ENCODE measurements around the gene ACOXL. TPM values are rescaled to one million over a fixed set of nuclear protein-coding genes. Genes with fewer than 3 reads are reported as not detected.

The ACOXL gene
- total RNA-seq, 1 donor from 2014 or later: 52.7 TPM

DNA sequence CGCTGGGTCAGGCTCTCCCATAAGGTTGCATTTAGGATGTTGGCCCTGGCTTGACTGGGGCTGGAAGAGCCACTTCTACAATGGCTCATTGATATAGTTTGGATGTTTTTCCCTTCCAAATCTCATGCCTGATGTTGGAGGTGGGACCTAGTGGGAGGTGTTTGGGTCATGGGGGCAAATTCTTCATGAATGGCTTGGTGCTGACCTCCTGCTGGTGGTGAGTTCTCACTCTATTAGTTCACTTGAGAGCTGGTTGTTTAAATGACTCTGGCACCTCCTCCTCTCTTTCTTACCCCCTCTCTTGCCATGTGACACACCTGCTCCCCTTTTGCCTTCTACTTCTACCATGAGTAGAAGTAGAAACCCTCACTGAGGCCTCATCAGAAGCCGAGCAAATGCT lies 20.5 kb downstream of the ACOXL start:
- no peak for DNase-seq (ENCODE audit: low spot score)

DNA sequence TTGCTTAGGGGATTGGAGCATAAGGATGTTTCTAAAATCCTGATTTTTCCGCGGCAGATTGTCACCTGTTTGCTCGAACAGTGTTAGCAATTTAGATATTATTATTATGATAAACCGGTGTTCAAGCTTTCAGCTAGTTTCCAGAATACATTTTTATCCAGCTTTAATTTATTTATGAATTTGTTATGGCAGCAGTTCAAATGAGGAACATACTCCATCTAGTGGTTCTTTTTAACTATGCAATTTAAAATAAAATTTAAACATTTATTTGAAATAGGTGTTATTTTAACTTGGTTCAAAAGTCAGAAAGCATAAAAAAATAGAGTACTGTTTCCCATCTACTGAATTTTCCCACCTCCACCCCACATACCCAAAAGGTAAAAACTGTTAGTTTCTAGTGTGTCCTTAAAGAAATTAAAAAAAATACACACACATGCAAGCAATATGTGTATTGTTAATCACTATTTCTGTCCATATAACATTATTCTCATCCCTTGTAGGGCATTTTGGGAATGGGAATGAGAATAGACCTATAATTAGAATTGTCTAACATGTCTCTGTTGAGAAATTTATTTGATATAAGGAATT lies 23.2 kb downstream of the ACOXL start:
- no peak for DNase-seq (ENCODE audit: low spot score)

DNA sequence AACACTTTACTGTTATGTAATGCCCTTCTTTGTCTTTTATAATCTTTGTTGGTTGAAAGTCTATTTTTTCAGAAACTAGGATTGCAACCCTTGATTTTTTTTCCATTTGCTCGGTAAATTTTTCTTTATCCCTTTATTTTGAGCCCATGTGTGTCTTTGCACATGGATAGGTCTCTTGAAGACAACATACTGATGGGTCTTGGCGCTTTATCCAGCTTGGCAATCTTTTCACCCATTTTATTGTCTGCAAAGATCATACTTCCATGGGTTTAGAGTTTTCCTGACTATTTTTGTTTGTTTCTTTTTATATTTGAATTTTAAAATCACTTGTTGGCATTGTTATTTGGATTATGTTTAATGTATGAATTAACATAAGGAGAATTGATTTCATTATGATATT lies 27.0 kb downstream of the ACOXL start:
- DNase-seq (ENCODE audit: low spot score): no peak

DNA sequence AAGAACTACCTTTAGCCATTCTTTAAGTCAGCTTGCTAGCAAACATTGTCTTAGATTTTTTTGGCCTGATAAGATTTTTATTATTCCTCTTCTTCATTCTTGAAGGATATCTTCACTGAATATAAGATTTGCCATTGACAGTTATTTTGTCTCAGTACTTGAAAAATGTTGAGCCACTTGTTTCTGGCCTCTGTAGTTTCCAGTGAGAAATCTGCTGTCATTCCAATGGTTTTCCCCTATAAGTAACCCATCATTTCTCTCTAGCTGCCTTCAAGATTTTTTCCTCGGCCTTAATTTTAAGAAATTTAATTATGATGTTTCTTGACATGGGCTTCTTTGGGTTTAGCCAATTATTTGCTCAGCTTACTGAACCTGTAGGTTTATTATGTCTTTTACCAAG lies 32.6 kb downstream of the ACOXL start:
- no peak for DNase-seq (ENCODE audit: low spot score)

DNA sequence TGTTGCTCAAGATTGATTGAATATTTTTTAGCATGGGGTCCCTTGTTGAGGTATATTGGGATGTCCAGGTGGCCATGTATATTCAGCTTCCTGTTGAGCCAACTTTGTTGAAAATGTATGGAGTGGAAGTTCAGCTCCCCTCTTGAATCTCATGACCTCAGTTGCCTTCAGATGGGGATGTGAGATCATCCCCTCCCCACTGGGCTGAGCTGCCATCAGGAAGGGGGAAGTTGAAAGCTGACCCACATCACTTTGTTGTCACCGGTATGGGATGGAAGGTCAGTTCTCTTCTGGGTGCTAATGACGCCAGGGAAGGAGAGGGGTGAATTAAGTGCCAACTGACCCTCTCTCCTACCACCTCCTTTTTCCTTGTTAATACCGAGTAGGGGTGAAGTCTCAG lies 33.9 kb downstream of the ACOXL start:
- no peak for DNase-seq (ENCODE audit: low spot score)

DNA sequence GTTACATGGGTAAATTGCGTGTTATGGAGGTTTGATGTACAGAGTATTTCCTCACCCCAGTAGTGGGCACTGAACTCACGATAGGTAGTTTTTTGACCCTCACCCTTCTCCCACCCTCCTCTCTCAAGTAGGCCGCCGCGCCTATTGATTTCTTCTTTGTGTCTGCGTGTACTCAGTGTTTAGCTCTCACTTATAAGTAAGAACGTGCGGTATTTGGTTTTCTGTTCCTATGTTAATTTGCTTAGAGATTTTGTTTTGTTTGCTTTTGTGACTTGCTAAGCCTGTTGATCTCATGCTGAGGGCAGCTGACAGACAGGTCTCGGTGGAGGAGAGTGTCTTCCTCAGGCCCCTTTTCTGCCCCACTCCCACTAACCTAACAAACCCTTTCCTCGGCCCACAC lies 36.2 kb downstream of the ACOXL start:
- DNase-seq (ENCODE audit: low spot score): no peak

DNA sequence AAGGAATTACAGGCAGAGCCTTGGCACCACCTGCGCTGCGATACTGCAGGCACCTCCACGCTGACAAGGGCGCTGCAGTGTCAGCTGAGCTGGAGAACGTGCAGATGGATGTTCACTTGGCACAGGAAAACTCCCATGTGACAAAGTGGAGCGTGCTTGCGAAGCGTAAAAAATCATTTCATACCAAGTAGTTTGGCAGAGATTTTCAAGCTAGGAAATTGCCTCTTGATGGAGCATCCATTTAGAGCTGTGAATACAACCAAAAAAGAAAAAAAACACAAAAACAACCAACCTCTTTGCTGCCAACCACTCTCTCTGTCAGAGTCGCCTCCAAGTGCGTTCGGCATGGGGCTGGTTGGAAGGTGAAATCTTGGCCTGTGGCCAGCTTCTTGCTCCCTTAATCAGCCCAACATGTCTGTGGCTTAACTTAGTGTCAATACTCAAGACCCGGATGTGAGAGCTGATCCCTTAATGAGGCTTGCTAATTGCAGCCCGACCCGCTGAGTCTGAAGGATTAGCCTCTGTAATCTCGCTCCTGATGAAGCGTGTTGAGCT lies 38.1 kb downstream of the ACOXL start:
- no peak for DNase-seq (ENCODE audit: low spot score)

DNA sequence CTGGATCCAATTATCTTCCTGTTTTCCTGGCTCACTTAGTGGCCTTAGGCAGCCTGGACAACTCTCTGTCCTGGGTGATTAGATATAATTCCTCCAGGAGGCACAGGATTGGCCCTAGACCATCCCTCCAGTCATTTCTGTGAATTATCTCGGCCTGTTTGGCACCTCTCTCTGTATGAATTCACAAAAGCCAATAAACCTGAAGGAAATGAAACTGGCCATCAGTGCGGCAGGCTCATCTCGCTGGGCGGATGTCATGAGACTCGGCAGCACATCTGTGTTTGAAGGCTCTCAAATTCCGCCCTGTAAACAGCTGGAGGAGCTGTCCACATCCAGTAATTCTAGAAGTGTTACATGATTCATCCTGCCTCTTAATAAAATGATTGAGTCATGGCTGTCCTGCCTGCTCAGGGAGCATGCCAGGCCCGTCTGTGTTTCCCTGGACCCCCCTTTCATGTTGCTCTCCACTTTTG lies 38.6 kb downstream of the ACOXL start:
- DNase-seq (ENCODE audit: low spot score): no peak

DNA sequence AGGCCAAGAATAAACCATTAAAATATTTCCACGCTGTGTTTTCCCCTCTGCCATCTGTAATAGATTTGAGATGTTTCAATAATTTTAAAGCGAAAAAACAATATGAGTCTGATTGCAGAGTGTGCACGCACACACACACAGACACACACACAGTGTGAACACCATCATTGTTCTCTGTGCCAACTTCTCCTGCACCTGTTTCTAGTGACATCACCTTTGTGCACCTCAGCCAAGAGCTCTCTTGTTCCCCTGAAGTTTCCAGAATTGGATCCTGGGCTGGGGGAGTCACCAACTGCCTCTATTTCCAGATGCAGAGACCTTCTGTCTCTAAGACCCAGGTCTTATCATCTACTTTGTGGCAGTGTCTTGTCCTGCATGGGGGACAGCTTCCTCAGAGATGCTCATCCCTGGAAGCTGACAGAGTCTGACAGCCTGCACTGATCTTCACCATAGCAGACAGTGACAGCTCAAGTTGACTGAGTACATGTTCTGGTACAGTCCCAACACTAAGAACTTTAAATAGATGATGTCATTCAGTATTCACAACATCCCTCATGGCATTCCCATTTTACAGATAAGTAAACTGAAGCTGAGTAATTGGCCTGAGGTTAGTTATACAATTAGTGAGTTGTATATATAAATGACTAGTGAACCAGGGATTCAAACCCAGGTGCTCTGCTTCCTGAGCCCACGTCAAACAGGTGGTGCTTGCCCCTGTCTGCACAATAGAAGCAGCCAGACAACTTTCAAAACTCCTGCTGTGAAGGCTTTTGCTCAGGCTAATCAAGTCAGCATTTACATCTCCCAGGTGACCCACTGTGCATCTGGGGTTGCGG lies 39.4 kb downstream of the ACOXL start:
- DNase-seq (ENCODE audit: low spot score): no peak

DNA sequence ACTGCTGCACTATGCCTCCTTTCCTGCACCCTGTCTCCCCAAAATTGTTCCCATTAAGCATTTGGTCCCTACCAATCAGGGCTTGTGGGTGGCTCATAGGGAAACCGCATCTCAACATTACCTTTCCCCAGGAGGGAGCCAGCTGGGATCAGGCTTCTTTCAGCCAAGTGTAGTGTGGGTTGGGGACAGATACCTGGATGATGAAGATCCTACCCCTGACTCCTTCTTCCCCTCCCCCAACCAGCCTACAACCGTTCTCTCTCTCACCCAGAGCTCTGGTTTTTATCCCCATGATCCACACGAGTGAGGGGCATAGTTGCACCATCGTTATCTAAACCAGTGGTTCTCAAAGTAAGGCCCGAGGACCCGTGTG lies 40.0 kb downstream of the ACOXL start:
- DNase-seq (ENCODE audit: low spot score): no peak

DNA sequence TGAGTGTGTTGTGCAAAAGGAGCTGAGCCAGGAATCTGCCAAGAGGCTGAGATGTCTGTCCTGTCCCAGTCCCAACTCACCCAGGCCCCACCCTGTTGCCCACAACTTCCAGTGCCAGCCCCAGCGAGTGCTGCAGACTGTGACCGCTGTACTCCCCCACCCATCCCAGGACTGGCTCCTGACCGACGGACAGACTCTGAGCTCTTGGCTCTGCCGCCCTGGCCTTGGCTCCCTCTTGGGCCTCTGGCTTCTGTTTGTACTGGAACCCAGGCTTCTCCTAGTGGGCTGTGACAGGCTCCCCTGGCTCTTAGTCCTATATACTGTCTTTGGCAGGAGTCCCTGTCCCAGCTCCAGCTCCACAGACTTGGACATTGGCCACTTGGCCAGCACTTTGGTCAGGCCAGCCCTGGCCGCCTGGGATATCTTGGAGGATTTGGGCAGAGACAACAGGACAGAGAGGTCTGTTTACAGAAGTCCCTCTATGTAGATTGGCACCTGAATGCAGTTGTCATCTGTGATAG lies 41.1 kb downstream of the ACOXL start:
- no peak for DNase-seq (ENCODE audit: low spot score)

DNA sequence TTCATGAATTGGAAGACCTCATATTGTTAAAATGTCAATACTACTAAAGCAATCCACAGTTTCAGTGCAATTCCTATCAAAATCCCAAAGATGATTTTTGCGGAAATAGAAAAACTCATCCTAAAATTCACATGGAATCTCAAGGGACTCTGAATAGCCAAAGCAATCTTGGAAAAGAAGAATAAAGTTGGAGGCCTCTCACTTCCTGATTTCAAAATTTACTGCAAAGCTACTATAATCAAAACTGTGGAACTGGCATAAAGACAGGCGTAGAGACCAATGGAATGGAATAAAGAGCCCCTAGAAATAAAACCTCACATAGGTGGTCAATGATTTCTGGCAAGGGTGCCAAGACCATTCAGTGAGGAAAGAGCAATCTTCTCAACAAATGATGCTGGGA lies 42.3 kb downstream of the ACOXL start:
- no peak for DNase-seq (ENCODE audit: low spot score)

DNA sequence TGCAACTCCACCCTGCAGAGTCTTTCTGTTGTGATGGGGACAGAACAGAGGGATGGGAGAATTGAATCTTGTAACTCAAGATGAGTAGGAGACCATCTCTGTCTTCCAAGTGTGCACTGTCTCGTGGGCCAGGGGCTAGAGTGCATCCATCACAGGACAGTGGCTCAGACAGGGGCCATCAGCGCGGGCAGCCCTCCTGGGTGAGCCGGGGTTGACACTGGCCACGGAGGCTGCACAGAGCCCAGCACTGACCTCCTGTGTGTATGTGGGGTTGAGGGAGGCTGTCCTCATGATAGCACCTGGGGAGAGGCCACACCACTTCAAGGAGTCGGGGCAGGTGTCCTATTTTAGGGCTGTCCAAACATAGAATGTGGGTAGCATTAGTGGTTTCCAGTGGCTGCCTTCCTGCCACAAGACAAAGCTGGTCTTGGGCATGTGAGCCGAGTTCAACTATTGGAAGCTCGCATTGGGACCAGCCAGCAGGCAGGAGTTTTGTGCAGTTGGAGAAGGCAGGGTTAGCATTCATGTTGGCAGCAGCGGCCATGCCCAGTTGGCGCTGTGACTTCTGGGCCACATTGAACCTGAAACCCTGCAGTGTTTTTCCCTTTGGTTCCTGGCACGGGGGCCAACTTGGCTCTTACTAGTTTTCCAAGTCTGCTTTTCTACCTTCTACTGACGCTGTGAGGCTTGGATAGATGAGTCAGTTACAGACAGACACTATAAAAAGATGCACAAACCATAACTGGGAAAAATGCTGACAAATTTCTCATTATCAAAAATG lies 45.3 kb downstream of the ACOXL start:
- no peak for DNase-seq (ENCODE audit: low spot score)

DNA sequence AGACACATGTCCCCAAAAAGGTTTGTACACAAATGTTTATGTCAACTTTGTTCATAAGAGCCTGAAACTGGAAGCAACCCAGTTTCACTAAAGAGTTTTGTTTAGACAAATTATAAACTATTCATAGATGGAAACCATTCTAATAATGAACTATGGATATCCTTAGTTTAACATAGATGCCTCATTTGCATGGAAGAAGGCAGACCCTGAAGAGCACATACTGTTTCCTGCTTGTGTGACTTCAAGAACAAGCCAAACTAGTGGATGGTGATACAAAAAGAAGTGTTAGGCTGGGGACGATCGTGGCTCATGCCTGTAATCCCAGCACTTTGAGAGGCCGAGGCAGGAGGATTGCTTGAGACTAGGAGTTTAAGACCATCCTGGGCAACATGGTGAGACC lies 48.1 kb downstream of the ACOXL start:
- no peak for DNase-seq (ENCODE audit: low spot score)

DNA sequence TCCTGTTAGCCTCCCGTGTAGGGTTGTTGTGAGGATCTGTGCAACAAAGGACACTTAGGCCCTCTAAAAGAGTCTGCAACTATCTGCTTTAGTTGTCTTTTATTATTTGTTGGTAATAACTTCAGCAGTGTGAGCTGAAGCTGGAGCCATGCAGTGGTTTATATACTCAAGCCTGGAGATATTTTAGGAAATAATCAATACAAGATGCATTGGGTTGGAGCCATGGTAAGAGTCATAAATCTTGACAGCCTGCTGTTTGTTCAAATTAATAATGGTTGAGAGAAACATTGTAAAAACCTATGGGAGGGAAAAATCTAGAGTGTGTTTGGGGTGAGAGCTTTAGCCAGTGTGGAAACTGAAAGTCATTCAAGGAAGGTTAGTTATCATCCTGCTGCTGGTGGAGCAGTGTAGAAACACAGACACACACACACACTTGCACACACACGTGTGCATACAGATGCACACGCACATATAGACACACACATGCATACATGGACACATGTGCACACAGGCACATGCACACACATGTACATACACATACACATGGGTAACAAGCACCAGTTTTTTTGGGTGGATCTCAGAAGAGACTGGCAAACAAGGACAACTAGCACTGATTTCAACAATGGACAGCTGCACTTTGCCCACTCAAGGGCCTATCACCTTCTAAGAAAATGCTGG lies 51.0 kb downstream of the ACOXL start:
- no peak for DNase-seq (ENCODE audit: low spot score)

DNA sequence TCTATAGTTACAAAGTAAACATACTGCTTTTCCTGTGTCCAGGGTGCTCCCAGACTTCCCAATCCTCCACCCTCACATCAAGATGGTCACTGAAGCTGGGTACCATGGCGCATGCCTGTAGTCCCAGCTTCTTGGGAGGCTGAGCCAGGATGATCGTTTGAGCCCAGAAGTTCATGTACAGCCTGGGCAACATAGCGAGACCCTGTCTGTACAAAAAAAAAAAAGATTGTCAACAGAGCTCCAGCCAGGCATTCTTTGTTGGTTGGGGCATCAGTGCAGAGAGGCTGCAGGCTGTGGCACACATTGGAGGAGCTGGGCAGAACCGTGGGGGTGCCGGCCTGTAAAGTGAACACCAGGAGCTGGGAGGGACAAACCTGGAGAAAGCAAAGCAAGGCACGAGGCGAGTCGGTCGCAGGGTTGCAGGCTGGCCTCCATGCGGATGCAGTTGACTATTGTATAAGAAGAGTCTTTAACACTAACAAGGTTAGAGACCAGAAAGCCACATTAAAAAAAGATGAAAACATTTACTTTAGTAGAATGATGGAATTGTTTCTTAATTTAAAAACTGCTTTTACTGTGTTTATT lies 51.8 kb downstream of the ACOXL start:
- DNase-seq (ENCODE audit: low spot score): no peak

DNA sequence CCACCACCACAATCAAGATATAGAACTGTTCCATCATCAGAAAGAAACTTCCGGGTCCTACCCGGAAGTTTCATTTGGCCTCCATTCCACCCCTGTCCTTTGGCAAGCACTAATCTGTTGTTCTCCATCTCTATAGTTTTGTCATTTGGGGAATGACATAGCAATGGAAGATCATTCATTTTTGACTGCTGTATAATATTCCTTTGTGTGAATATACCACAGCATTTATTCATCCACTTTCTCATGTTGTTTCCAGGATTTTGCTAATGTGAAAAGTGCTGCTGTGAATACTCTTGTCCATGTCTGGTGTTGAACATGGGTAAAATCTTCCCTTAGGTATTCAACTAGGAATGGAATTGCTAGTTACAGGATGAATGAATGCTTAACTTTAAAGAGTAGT lies 53.1 kb downstream of the ACOXL start:
- no peak for DNase-seq (ENCODE audit: low spot score)

DNA sequence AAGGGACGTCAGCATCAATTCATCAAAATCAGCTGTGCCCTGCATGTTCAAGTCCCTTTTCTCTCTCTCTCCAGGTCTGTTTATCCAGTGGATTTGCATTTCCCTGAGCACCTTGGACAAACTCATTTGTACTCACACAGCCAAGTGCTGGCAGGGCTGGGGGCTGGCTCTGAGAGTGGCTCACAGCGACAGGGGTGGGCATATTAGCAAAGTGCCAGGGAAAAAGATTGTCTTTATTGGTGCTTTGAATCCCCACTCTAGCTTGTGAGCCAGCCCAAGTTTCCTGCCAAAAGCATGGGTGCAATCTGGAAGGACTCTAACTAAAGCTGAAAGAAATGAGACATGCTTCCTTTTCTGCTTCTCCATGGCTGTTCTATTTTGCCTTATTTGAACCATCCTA lies 56.6 kb downstream of the ACOXL start:
- no peak for DNase-seq (ENCODE audit: low spot score)

DNA sequence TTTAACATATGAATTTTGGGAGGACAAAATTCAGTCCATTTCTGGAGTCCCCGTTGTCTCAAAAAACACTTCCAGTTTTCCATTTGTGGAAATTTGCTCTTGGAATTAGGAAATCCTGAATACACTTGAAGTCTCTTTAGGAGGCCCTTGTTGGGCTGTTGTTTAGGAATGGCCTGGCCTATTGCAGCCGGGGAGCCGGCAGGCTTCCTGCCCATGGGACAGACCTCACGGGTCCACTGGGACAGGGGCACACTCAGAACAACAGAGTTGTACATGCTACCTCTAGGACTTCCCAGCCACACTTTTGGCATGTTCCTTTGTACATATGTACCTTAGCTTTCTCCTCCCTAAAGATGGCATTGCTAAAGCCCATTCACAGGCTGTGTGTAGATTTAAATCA lies 57.3 kb downstream of the ACOXL start:
- peak; percentile 9 for DNase-seq (ENCODE audit: low spot score)

DNA sequence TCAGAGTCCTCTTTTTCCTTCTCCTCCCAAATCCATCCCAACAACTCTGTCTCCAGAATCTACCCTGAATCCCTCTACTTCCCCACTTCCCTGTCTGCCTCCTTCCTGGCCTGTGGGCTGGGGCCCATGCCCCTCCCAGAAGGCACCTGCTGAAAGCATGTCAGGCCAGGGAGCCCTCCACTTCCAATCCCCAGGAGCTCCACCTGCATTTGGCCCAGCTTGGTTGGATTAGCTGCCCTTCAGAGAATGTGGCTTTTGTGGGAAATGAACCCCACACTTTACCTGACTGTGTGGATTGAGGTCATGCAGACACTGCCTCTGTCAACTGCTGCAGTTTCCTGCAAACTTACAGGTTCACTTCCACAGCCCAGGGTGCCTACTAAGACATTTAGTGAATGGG lies 58.5 kb downstream of the ACOXL start:
- DNase-seq (ENCODE audit: low spot score): peak; percentile 20

DNA sequence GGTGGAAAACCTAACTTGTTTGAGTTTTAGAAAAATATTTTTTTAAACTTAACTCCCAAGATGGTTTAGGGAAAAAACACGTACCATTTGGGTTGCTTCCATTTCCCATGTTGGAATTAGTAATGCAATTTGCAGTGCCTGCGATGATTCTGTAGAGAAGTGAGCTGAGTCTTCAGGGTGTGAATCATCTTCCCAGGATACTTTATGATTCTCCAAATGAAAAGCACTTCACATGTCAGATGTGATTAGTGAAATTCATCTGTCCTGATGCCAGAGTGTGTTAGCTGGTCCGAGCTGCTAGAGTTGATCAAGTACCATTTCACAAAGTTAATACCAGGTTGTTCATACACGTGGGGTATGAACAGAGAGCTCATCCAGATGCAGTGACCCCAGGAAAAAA lies 59.1 kb downstream of the ACOXL start:
- no peak for DNase-seq (ENCODE audit: low spot score)

Data from ureter (tissue), 1 donor.